HepG2 (cell line): ENCODE data around the gene PUM1. TPM values are rescaled to one million over a fixed set of nuclear protein-coding genes. Genes with fewer than 3 reads are reported as not detected.
A peak's percentile ranks its signal among the peaks of the same experiment; 100 is the strongest.

Source experiments
- CCAR2 ChIP-seq: fragments of 200-400 bp; formaldehyde crosslinking; optimal IDR thresholded peaks from 2 replicates; pipeline ENCODE3; 2018; ENCODE audit warnings: low read depth, mild to moderate bottlenecking, low read length, moderate library complexity
- DZIP1 ChIP-seq: sonication (generic); formaldehyde crosslinking; IDR thresholded peaks from 2 replicates; pipeline ENCODE4 v1.5.0; 2020; ENCODE audit warnings: mild to moderate bottlenecking, missing genetic modification reagents
- E2F1 ChIP-seq: sonication (generic); formaldehyde crosslinking; IDR thresholded peaks from 2 replicates; pipeline ENCODE4 v1.5.0; 2020; ENCODE audit warnings: missing genetic modification reagents
- FIP1L1 ChIP-seq: fragments of 200-400 bp; formaldehyde crosslinking; IDR thresholded peaks from 2 replicates; pipeline ENCODE4 v1.6.1; 2018; ENCODE audit warnings: low read depth, mild to moderate bottlenecking, low read length, moderate library complexity, borderline replicate concordance; ENCODE audit not compliant: insufficient read depth
- HMGA1 ChIP-seq: sonication (generic); formaldehyde crosslinking; conservative IDR thresholded peaks from 2 replicates; pipeline ENCODE4 v1.4.0; 2020; ENCODE audit warnings: missing genetic modification reagents
- IRF1 ChIP-seq: sonication (generic); formaldehyde crosslinking; IDR thresholded peaks from 2 replicates; pipeline ENCODE4 v1.4.0; 2020; ENCODE audit warnings: low read depth, mild to moderate bottlenecking, missing genetic modification reagents
- KLF6 ChIP-seq: IDR thresholded peaks from 2 replicates; pipeline ENCODE4 v1.8.0; 2016; ENCODE audit warnings: missing biosample characterization, missing genetic modification reagents
- MED8 ChIP-seq: sonication (generic); formaldehyde crosslinking; IDR thresholded peaks from 2 replicates; pipeline ENCODE4 v1.8.1; 2023; ENCODE audit warnings: mild to moderate bottlenecking, missing genetic modification reagents; ENCODE audit not compliant: insufficient replicate concordance
- NFE2 ChIP-seq: sonication (generic); formaldehyde crosslinking; IDR thresholded peaks from 2 replicates; pipeline ENCODE4 v1.4.0; 2020; ENCODE audit warnings: missing genetic modification reagents
- PAX8 ChIP-seq: sonication (generic); formaldehyde crosslinking; IDR thresholded peaks from 2 replicates; pipeline ENCODE4 v1.8.0; 2022; ENCODE audit warnings: mild to moderate bottlenecking, missing genetic modification reagents, borderline replicate concordance
- SKI ChIP-seq: fragments of 450-650 bp; IDR thresholded peaks from one replicate; pipeline ENCODE4 v1.6.1; 2018; ENCODE audit warnings: mild to moderate bottlenecking; ENCODE audit not compliant: partially characterized antibody
- SP140L ChIP-seq: sonication (generic); formaldehyde crosslinking; IDR thresholded peaks from 2 replicates; pipeline ENCODE4 v1.4.0; 2020; ENCODE audit warnings: missing genetic modification reagents, borderline replicate concordance
- STAG1 ChIP-seq: sonication (generic); formaldehyde crosslinking; IDR thresholded peaks from 2 replicates; pipeline ENCODE4 v1.4.0; 2020; ENCODE audit warnings: missing genetic modification reagents
- TARDBP ChIP-seq: sonication (generic); formaldehyde crosslinking; IDR thresholded peaks from 2 replicates; pipeline ENCODE4 v1.8.0; 2022; ENCODE audit warnings: mild to moderate bottlenecking, missing genetic modification reagents
- ZFP82 ChIP-seq: sonication (generic); formaldehyde crosslinking; IDR thresholded peaks from 2 replicates; pipeline ENCODE4 v1.5.1; 2020; ENCODE audit warnings: mild to moderate bottlenecking, missing genetic modification reagents, borderline replicate concordance
- ZNF605 ChIP-seq: sonication (generic); formaldehyde crosslinking; IDR thresholded peaks from 2 replicates; pipeline ENCODE4 v1.8.0; 2022; ENCODE audit warnings: mild to moderate bottlenecking, missing genetic modification reagents
- ZNF672 ChIP-seq: sonication (generic); formaldehyde crosslinking; IDR thresholded peaks from 2 replicates; pipeline ENCODE4 v1.8.1; 2022; ENCODE audit warnings: missing genetic modification reagents
- ZNF782 ChIP-seq: sonication (generic); formaldehyde crosslinking; IDR thresholded peaks from 2 replicates; pipeline ENCODE4 v1.4.0; 2020; ENCODE audit warnings: missing genetic modification reagents, mild to moderate bottlenecking, borderline replicate concordance
- polyA plus RNA-seq, 8 experiments: library from polyadenylated mRNA; depleted of rRNA in 3 of 8; stranded (reverse) in 7 of 8; unstranded in 1 of 8; fragments of >200 nt; fragmentation: Illumina TruSeq in 4 of 8; extraction: Trizol in 4 of 8; gene quantifications; 2 replicates each; pipeline versions ENCODE4 v1.2.1 to v1.2.3, GENCODE V29; 2011 to 2016; ENCODE audit warnings: low read depth in 4 of 8, missing spikeins in 1 of 8, mixed read lengths in 1 of 8; ENCODE audit not compliant: insufficient read depth in 1 of 8
- total RNA-seq, 5 experiments: library from RNA; depleted of rRNA; stranded (reverse); fragments of >200 nt; fragmentation: Illumina TruSeq; extraction: Trizol; gene quantifications; 2 replicates each; pipeline ENCODE4 v1.2.3, GENCODE V29; 2016; ENCODE audit warnings: low read depth in 1 of 5
- TF ChIP-seq, protein P1 (sequence below): sonication (generic); formaldehyde crosslinking; IDR thresholded peaks from 2 replicates; pipeline ENCODE4 v1.4.0; 2020; ENCODE audit warnings: mild to moderate bottlenecking, missing genetic modification reagents
- TF ChIP-seq, protein P2 (sequence below): sonication (generic); formaldehyde crosslinking; conservative IDR thresholded peaks from 2 replicates; pipeline ENCODE4 v1.4.0; 2020; ENCODE audit warnings: mild to moderate bottlenecking, missing genetic modification reagents, moderate library complexity

Gene PUM1
- total and polyA plus RNA-seq, 2 of the 13 experiments (the other 11 are each of a cell fraction or from before 2014, with no cell fraction given): 64.7 to 91.0 TPM

- no peak for TF ChIP-seq DZIP1 (CRISPR knock-in tag)
- no peak for TF ChIP-seq KLF6 (CRISPR knock-in tag)
- no peak for TF ChIP-seq ZFP82 (CRISPR knock-in tag)
- no peak for TF ChIP-seq PAX8 (CRISPR knock-in tag)
- TF ChIP-seq FIP1L1: no peak
- no peak; the same call in 1 of the 2 replicates for TF ChIP-seq TARDBP (CRISPR knock-in tag)
- TF ChIP-seq, protein P1, sequence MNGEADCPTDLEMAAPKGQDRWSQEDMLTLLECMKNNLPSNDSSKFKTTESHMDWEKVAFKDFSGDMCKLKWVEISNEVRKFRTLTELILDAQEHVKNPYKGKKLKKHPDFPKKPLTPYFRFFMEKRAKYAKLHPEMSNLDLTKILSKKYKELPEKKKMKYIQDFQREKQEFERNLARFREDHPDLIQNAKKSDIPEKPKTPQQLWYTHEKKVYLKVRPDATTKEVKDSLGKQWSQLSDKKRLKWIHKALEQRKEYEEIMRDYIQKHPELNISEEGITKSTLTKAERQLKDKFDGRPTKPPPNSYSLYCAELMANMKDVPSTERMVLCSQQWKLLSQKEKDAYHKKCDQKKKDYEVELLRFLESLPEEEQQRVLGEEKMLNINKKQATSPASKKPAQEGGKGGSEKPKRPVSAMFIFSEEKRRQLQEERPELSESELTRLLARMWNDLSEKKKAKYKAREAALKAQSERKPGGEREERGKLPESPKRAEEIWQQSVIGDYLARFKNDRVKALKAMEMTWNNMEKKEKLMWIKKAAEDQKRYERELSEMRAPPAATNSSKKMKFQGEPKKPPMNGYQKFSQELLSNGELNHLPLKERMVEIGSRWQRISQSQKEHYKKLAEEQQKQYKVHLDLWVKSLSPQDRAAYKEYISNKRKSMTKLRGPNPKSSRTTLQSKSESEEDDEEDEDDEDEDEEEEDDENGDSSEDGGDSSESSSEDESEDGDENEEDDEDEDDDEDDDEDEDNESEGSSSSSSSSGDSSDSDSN: no peak; the same call in 1 of the 2 replicates
- no peak for TF ChIP-seq E2F1 (CRISPR knock-in tag)
- no peak for TF ChIP-seq SP140L (CRISPR knock-in tag)
- TF ChIP-seq IRF1 (CRISPR knock-in tag): no peak
- TF ChIP-seq NFE2 (CRISPR knock-in tag): no peak
- no peak for TF ChIP-seq HMGA1
- TF ChIP-seq, protein P2, sequence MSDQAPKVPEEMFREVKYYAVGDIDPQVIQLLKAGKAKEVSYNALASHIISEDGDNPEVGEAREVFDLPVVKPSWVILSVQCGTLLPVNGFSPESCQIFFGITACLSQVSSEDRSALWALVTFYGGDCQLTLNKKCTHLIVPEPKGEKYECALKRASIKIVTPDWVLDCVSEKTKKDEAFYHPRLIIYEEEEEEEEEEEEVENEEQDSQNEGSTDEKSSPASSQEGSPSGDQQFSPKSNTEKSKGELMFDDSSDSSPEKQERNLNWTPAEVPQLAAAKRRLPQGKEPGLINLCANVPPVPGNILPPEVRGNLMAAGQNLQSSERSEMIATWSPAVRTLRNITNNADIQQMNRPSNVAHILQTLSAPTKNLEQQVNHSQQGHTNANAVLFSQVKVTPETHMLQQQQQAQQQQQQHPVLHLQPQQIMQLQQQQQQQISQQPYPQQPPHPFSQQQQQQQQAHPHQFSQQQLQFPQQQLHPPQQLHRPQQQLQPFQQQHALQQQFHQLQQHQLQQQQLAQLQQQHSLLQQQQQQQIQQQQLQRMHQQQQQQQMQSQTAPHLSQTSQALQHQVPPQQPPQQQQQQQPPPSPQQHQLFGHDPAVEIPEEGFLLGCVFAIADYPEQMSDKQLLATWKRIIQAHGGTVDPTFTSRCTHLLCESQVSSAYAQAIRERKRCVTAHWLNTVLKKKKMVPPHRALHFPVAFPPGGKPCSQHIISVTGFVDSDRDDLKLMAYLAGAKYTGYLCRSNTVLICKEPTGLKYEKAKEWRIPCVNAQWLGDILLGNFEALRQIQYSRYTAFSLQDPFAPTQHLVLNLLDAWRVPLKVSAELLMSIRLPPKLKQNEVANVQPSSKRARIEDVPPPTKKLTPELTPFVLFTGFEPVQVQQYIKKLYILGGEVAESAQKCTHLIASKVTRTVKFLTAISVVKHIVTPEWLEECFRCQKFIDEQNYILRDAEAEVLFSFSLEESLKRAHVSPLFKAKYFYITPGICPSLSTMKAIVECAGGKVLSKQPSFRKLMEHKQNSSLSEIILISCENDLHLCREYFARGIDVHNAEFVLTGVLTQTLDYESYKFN (CRISPR knock-in tag): peak; percentile 52; the same call in 1 of the 2 replicates
- no peak for TF ChIP-seq MED8 (CRISPR knock-in tag)
- TF ChIP-seq STAG1 (CRISPR knock-in tag): no peak
- TF ChIP-seq ZNF782: no peak
- TF ChIP-seq ZNF605 (CRISPR knock-in tag): no peak
- TF ChIP-seq ZNF672: no peak
- no peak for TF ChIP-seq CCAR2
- TF ChIP-seq SKI: peak; percentile 99
Observed at GRCh38 chr1:30892671-30893073, 172.8 kb downstream of the PUM1 start (continued).
